GM10248 (cell line): ENCODE data around the gene MLLT10.

Source experiments
- CTCF ChIA-PET: fragments of 300-600 bp; sonication (Branson Sonifier 250); formaldehyde crosslinking; extraction: SDS; loops from one replicate; lab custom pipeline; 2021; ENCODE audit warnings: antibody characterized with exemption; lab: Yijun Ruan, JAX
- POLR2A ChIA-PET: fragments of 350-650 bp; sonication (Branson Sonifier 250); formaldehyde crosslinking; extraction: SDS; loops from one replicate; lab custom pipeline; 2020; ENCODE audit warnings: antibody characterized with exemption; lab: Yijun Ruan, JAX
- DNase-seq: peaks from one replicate; pipeline ENCODE4 v3.0.0; 2012; ENCODE audit errors: extremely low spot score
- TF ChIP-seq, protein P1 (sequence below): IDR thresholded peaks from 2 replicates; pipeline ENCODE4 v1.5.1; 2012; ENCODE audit warnings: mild to moderate bottlenecking, low read depth; ENCODE audit errors: extremely low read depth, missing control alignments, control extremely low read depth

The MLLT10 gene

DNA sequence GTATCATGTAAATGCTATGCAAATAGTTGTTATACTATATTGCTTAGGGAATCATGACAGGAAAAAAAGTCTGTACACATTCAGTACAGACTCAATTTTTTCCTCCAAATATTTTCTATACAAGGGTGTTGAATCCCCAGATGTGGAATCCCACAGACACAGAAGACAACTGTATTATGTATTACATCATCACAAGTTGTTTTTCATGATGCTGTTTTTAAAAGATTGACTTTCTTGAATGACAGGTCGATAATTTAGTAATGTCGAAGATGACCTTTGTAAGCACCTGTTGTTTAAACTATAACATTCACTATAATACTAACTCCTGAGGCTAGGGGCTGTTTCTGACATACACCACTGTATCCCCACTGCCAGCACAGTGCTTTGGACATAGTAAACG is 143.5 kb downstream of the MLLT10 start:
- TF ChIP-seq, protein P1, sequence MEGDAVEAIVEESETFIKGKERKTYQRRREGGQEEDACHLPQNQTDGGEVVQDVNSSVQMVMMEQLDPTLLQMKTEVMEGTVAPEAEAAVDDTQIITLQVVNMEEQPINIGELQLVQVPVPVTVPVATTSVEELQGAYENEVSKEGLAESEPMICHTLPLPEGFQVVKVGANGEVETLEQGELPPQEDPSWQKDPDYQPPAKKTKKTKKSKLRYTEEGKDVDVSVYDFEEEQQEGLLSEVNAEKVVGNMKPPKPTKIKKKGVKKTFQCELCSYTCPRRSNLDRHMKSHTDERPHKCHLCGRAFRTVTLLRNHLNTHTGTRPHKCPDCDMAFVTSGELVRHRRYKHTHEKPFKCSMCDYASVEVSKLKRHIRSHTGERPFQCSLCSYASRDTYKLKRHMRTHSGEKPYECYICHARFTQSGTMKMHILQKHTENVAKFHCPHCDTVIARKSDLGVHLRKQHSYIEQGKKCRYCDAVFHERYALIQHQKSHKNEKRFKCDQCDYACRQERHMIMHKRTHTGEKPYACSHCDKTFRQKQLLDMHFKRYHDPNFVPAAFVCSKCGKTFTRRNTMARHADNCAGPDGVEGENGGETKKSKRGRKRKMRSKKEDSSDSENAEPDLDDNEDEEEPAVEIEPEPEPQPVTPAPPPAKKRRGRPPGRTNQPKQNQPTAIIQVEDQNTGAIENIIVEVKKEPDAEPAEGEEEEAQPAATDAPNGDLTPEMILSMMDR = no peak
- CTCF ChIA-PET = interaction anchor here (0.8 to 2.0 kb wide), 5 partner anchors 10 to 28 kb away, joined by 3 to 6 read pairs (median 4); no protein-coding TSS in a partner anchor
- no peak for DNase-seq
- POLR2A ChIA-PET = no interaction called here

DNA sequence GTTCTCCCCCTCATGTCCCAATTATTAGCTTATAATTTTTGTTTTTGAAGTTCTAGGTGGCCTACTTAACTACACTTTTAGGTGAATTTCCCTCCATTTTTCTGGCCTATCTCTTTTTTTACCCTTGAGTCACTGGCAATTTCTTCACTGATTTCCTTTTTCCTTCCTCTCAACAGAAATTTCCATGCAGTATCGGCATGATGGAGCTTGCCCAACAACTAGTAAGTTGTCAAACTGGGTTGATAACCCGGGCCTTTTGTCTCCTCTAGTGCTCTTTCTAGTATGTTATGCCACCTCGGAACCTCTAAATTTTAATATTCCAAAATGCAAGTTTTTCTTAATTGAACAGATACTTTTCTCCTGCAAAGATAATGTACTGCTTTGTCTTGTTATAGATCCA is 147.1 kb downstream of the MLLT10 start:
- TF ChIP-seq, protein P1 = no peak
- ChIA-PET CTCF (no interaction called here), POLR2A (no interaction called here)
- no peak for DNase-seq

DNA sequence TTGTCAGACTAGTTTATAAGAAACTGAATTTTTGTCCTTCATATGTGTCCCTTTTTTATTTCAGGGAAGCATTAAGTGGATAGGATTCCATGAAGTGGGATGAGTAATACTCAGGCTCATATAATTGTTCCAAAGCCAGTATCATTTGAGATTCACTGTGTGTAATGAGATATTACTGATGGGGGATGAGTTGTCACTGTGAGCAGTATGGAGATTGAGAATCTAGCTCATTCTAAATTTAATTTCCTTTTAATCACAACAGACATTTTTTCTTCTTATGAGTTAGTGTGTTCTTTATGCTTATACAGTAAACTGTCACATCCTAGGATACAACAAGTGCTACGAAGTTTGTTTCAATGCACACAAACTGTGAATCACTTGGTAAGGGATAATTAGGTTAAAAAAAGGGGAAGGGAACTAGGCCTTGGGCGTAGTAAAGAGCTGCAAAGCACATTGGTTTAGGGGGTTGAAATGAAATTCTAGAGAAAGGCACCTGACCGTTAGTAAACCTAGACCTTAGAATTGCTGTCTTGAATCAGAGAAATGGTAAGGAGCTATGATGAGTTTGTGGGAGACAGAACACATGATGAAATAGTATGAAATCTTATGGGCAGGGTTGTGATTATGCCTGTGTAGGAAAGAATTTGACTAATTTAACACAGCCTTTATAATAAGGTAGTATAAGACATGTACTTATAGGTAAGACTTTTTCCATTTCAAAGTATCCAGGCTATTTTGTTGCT is 153.4 kb downstream of the MLLT10 start:
- POLR2A ChIA-PET = no interaction called here
- TF ChIP-seq, protein P1 = no peak
- no peak for DNase-seq
- CTCF ChIA-PET = interaction anchor here (0.6 to 1.4 kb wide), 3 partner anchors 9 to 38 kb away, joined by 3 to 4 read pairs (median 3); no protein-coding TSS in a partner anchor

- no peak for DNase-seq
- TF ChIP-seq, protein P1 = no peak
- POLR2A ChIA-PET = no interaction called here
- CTCF ChIA-PET = interaction anchor here (0.6 to 1.4 kb wide), 2 partner anchors 9 to 11 kb away, joined by 3 to 4 read pairs; no protein-coding TSS in a partner anchor
Measured at GRCh38 chr10:21688009-21688332, 153.9 kb downstream of the MLLT10 start.

GRCh38 chr10:21688870-21689269 is 154.8 kb downstream of the MLLT10 start:
- no peak for DNase-seq
- ChIA-PET CTCF (interaction anchor here (0.8 to 1.4 kb wide), 3 partner anchors 8 to 22 kb away, joined by 3 to 5 read pairs (median 4); no protein-coding TSS in a partner anchor), POLR2A (no interaction called here)
- TF ChIP-seq, protein P1 = no peak

DNA sequence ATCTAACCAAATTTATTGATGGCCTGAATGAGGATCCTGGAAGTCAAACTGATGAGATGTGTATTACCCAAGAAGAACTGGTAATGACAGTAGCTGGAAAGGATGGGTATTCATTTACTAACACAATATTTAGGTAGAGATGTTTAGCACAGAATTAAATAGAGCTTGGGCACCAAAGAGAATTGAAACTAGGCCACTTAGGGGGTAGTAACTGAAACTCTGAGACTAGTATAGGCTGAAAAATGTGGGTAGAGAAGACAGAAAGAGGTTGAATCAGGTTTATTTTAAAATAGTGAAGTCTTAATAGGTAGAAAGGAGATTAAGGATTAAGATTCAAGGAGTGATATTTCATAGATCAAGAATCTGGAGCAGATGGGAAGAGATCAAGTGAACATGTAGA is 155.8 kb downstream of the MLLT10 start:
- no peak for DNase-seq
- ChIA-PET POLR2A (interaction anchor here (0.6 kb wide), 1 partner anchor 896 kb away, joined by 4 read pairs; no protein-coding TSS in a partner anchor), CTCF (interaction anchor here (0.8 to 1.2 kb wide), 4 partner anchors 13 to 80 kb away, joined by 3 to 5 read pairs (median 4); no protein-coding TSS in a partner anchor)
- TF ChIP-seq, protein P1 = no peak
